HG03066 (cell line): ENCODE measurements around the gene GABRB2.
"Not testable (repeated sequence)": the region's sequence is repeated elsewhere in the genome, so short reads cannot be mapped to it uniquely, and the experiment has no call there.

ENCODE experiments used
- ATAC-seq: cut with Tn5 transposase; IDR thresholded peaks from one replicate; pipeline ENCODE4 v1.9.1; 2021; ENCODE audit warnings: low read depth; ENCODE audit not compliant: unreplicated experiment

Gene GABRB2

DNA sequence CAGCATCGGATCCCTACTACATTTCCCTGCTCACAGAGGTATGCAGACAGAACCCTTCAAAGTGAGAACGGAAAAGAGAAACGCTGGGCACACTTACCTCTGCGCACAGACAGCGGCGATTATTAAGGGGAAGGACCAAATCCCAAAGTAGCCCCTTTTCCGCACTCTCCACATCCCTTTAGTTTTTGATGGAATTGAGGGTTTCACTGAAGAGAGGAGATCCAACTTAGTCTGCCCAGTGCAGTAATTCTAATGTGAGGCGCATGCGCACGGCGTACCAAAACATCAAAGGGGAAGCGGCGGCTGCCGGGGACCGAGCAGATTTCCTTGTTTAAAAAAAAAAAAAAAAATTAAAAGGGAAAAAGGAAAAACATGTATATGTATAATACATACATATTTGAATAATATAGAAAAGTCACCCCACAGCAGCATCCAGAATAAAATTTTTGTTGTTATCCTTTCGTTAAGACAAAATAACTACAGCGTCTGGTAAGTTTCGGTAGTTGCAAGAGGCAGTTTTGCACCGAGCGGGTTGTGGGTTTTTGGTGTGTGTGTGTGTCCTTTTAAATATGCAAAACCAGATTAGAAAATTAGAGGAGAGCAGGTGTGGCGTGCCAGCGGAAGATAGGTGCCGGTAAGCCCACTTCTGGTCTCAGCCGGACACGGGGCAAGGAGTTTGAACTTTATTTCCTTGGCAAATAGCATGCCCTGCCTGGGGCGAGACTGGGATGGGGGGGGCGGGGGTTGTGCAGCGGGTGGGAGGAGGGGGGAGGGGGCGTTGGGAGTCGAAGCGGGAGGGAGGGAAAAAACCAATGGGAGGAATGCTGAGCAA, at the start of gene GABRB2:
TSS of gene GABRB2 (minus strand) at position 256 of the 832 bp plus-strand sequence. CDS start at position 174, 82 bp downstream.
- peak; percentile 60 for ATAC-seq

DNA sequence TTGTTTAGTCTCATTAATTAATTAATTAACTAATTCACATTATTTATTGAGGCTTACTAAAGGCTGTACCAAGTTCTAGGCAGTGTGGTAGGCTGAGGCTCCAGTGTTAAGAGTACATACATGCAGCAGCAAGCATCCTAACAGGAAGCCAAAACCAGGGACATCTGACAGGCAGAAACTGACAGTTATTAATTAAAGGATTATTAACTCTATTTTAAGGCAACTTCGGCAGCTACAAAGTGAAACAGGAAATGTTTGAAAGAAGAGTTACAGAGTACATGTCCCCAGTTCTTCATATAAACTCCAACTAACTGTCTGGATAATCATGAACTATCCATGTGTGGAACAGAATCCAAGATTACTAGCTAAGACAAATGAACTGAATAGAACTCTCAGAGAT, 39.3 kb upstream of the GABRB2 start:
- ATAC-seq, result no peak

DNA sequence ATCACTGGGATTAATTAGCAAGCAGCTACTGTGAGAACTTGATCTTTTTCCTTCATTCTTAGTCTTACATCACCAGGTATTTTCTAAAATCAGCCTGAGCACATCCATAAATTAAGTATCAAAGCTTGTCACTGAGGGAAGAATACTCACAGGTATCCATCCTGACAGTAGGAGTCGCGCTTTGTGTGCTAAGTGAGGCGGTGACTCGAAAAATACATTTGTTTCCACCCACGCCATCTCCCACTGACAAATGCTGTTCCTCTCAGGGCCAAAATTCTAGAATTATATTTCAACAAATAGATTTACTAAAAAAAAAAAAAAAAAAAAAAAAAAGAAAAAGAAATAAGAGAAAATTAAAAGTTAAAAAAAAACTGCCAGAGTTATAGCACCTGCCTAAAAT, 34.1 kb upstream of the GABRB2 start:
- ATAC-seq, result no peak

DNA sequence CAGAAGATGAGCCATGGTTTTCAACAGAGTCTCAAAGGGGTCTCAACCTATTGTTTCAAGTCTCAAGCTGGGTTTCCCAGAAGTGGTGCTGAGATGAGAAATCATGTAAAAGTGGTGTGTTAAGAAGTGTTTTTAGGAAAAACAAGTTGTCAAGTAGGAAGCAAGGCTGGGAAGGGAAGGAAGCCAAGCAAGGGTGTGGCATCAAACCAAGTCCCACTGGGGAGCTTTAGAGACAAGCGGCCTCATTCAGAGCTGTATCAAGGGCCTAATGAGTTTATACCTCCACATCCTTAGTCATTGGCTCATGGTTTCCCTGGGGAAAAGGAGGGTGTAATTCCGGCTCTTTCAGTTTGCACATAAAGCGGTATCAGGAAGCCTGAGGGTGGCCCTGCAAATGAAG, 26.4 kb upstream of the GABRB2 start:
- ATAC-seq, result no peak

DNA sequence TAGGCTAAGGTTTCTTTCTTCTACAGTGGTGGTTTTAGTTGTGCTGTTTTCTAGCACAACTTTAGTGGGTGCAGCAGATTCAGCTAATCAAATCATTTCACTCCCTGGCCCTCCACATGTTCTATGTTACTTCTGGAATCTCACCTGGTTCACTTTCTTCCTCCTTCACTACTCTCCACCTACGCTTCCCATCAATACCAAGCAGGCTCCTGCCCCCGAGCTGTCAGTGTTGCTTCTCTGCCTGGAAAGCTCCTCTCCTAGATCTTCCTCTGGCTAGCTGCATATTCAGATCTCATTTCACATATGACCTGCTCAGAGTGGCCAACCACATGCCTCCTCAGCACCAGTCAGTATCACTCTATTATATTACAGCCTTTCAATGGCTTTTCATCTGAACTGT, 19.6 kb upstream of the GABRB2 start:
- ATAC-seq, result no peak

DNA sequence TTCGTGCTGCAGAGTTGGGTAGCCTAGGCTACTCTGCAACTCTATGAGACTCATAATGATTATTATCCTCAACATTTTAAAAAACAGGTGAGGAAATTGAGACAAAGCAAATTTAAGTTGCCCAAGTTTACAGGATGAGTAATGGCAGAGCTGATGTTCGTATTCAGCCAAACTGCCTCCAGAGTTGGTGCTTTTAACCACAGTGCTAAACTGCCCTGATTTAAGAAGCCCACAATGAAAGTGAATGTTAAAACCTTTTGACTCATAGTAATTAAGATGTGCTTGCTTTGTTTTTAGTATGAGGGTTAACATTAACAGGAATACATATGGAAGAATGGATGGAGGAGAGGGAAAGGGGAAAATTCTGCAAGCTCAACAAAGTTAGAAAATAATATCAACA, 15.9 kb upstream of the GABRB2 start:
- no peak for ATAC-seq

DNA sequence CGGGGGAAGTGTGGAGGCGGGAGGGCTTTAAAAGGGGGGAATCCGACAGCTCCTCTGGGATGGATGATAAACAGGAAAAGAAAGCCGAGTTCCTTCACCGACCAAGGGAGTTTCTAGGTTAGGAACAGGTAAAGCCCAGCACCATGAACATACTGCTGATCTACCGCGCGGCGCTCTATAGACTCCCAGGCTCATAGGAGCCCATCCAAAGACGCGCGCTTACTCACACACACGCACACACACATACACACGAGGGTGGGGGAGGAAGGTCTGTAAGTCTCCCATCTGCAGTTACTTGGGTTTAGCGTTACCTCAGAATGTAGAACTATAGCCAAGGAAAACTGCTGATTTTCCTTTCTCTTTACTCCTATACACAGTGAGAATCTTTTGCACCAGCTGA, 2.6 kb upstream of the GABRB2 start:
- ATAC-seq, result no peak

DNA sequence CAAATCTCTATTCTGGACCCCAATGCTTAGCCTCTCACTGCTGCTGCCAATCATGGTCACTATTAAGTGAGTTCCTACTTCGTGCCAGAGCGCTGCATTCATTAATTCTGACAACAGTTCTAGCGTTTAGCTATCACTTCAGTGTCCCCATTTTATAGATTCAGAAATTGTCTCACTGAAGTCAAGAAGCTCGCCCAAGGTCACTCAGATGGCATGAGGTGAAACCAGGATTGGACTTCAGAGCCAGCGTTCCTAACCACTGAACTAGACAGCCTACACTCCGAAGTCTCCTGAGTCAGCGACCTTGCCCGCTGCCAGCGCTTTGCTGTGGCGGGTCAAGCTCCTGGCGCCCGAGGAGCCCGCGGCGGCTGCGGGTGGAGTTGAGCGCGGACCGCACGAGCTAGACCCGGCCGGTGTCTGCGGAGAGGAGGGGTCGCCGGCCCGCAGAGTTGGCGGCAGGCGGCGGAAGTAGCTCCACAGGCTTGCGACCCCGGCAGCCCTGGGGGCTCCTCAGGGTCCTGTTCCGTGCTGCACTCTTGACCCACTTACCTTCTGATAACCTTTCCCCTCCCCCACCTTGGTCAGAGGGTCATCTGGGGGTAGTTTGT, 2.1 kb upstream of the GABRB2 start:
- no peak for ATAC-seq

DNA sequence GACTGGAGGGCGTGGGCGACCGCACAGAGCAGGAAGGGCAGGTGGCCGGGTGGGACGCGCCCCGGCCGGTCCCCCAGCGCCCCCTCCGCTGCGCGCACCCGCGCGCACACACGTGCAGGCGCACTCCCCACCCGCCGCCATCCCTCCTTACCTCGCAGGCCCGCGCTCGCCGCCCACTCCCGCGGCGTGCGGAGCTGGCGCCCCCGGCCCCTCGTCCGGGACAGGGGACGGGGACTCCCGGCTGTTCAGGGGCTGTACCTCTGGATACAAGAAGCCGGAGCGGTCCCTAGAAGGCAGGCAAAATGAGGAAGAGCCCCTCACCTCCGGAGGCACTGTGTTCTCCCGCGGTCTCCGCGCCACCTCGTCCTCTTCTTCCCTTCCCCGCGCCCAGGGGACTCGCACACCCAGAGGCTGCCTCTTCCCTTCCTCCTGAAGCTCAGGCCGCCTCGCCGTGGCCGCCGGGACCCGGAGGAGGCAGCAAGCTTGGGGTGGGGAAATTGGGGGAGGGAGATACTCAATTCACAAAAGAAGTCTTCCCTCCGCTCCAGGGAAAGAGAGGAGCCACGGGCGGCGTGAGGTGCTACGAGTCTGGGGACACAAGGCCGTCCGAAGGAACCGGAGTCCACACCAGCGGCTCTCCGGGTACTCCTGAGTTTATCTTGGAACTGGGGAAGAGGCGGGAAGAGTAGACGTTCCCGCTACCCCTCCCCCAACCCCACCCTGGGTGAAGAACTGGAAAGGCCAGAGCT, 1.4 kb upstream of the GABRB2 start:
- ATAC-seq, result no peak

DNA sequence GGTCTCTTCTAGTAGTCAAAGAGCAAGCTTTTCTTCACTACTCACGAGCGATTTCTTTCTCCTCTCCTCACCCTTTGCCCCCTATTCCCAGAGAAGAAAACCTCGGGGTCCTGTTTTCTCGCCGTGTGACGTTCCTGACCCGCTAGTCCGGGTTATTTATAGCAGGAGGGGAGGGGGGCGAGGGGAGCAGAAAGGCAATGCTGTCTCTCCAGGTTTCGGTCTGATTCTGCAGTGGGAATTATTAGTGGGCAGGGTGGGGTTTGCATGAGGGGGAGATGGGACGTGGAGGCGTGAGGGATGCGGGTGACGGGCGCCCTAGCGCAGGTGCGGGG, 847 bp upstream of the GABRB2 start:
- ATAC-seq, result no peak

DNA sequence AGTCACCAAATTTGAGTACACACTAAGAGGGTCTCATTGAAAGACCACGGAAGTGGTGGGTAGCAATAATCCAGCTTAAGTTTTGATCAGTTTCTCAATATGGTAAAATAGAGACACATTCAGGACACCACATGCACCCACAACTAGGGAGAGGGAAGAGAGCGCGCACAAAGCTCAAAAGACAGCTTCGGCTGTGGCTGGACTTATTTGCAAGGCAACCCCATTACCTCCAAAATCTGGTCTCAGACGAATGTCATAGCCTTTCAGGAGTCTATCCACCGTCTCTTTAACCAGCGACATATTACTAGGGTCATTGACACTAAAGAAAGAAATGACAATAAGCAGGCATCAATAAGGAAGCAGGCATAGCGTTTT, 443 bp downstream of the GABRB2 start:
- peak; percentile 16 for ATAC-seq

DNA sequence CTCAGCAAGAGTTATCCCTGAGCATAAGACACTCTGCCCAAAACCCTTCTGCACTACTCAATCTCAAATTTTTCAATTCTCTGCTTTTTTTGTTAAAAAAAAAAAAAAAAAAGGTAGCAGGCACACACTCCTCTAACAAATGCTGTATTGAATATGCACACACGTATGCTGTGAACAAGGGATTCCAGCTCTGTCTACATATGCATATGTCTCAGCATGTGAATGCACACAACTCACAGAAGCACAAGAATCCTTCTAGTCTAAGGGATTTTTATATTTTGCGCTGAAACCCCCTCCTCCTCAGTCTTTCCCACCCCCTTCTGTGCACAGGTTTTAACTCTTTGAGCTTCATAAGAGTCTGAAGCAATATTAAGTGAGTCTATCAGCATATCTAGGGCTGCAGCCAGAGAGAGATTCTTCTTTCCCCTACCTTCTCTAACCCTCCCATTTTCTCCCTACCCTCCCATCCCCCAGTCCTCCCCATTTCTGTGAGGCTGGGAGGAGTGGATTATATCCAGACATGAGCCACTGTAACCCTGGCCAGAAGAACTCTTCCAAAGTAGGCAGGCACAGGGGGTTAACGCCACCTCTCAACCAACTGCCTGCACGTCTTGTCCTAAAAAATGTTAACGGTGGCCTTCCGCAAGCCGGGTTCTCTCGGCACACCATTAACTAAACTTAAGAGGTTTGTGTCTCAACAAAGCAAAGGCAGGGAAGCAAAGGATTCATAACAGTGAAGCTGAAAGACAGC, 1.0 kb downstream of the GABRB2 start:
- ATAC-seq, result no peak

DNA sequence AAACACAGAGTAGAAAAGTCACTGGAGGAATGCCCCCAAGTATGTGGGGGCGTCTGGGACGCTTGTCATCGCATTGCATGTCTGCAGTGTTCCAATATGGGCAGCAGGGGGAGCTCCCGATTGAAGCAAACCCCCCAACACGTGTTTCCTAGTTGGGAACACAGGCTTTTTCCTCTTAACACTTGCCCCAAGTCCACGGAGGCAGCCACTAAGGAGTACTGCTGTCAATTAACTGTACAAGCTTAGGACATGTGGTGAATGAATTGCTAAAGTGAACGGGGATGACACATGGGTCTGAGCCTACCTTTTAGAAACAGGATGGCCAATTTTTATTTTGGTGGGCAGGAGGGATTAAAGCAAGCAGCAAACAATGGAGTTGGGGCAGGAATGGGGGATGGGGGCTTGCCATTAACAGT, 2.2 kb downstream of the GABRB2 start:
- no peak for ATAC-seq

DNA sequence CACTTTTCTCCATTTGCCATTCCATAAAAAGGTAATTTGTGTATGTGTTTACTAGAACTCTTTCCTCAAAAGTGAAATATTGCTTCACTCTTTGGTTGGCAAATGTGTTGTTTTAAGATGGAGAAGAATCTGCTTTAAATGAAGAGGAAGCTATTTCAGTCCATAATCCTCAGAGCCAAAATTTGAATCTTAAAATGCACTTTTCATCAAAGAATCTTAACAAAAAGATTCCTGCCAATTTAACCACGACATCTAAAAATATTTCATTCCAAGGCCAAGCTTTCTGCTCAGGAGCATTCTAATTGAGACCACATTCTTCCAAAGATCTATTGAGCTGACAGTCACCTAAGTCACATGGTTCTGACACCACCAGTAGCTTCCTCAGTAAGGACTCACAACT, 7.5 kb downstream of the GABRB2 start:
- ATAC-seq, result no peak

DNA sequence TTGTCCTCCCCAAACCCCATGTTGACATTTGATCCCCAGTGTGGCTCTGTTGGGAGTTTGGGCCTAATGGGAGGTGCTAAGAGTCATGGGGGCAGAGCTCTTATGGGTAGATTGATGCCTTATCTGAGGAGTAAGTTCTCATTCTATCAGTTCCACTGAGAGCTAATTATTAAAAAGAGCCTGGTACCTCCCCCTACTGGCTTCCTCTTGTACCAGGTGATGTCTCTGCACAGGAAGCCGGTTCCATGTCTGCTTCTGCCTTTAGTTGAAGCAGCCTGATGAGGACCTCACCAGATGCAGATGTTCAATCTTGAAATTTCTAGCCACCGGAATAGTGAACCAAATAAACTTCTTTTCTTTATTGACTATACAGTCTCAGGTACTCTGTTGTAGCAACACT, 10.8 kb downstream of the GABRB2 start:
- ATAC-seq, result no peak

DNA sequence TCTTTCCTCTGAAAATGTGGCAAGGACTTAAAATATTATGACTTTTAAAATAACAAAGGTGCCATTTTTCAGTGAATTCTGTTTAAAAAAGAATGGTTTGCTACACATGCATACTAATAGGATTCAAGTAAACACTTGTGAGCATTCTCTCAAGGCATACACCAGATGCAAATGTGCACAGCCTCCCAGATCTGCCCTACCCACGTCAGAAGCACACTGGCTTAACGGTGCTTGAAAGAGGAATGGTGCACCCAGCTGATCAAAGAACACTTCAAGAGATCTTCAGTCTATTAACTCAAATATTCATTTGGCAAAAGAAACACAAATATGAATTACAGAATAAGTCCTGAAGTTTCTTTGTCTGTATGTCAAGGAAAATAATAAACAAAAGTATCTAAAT, 15.8 kb downstream of the GABRB2 start:
- ATAC-seq, result no peak

DNA sequence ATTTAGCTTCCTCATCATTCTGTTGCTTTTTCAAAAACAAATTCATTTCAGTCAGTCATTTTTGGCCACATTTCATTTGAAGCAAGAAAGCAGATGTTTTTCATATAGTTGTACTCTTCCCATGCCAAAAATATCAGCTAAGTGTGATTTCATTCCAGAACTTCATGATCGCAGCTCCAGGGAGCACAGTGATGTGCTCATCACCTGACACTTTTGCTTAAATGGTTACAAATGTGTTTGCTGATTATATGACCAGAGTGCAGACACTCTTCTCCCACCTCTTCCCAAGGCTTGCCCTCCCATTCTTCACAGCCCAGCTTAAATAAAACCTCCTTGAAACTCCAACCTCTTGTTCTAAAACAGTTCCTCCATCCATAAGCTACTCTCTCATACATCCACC, 32.6 kb downstream of the GABRB2 start:
- no peak for ATAC-seq

DNA sequence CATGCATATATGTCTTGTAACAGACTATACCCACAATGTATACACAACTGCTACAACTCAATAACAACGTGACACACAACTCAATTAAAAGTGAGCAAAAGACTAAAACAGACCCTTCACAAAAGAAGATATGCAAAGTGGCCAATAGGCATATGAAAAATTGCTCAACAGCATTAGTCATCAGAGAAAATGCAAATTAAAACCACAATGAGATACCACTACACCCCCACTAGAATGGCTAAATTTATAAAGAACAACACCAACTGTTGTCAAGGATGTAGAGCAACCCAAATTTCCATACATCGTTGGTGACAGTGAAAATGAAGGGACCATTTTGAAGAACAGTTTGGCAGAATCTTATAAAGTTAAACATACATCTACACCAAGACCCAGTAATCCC, 38.9 kb downstream of the GABRB2 start:
- ATAC-seq, result no peak

DNA sequence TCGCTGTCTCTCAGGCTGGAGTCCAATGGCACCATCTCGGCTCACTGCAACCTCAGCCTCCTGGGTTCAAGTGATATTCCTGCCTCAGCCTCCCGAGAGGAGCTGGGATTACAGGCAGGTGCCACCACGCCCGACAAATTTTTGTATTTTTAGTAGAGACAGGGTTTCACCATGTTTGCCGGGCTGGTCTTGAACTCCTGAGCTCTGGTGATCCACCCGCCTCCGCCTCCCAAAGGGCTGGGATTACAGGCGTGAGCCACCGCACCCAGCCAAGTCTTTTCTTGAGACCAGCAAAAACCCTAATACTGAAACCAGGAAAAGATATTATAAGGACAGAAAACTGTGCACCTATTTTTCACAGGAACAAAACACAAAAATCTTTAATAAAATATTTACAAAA, 41.4 kb downstream of the GABRB2 start:
- not testable (repeated sequence) for ATAC-seq

DNA sequence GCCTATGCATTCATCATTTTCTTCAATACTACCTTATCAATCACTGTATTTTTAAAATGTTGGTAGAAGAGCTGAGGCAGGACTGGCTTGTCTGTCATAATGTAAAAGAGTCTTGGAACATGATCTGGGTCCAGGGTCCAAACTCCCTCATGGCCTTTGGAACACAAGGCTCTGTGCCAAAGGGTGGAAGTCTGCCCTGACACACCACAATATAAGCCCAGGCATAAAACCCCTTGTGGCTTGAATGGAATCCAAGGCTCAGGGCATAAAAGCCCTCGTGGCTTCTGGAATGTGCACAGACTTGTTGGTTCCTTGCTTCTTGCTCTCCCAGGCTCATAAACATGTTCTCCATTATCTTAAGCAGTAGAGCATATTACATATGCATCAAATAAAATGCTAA, 48.0 kb downstream of the GABRB2 start:
- ATAC-seq, result no peak

DNA sequence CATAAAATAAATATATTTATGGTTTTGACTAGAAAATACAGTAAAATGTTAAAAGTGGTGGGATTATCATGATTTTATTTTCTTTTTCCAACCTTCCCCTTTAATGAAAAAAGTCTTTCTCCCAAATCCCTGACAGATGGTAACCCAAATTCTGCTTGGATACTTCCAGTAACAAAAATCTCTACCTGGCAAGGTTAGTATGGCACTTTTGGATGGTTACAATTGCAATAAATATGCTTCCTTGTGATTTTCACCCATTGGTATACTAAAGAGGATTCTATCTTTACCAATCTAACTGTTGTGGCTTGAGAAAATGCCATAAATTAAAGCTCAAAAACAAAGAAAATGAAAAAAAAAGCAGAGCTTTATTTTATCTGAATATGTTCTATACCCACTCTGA, 62.8 kb downstream of the GABRB2 start:
- ATAC-seq, result no peak
